GM21390 (cell line): ENCODE data around the gene SLC19A3.

Experiments used
- ATAC-seq: cut with Tn5 transposase; IDR thresholded peaks from one replicate; pipeline ENCODE4 v1.9.1; 2021; ENCODE audit not compliant: unreplicated experiment

Gene SLC19A3

DNA sequence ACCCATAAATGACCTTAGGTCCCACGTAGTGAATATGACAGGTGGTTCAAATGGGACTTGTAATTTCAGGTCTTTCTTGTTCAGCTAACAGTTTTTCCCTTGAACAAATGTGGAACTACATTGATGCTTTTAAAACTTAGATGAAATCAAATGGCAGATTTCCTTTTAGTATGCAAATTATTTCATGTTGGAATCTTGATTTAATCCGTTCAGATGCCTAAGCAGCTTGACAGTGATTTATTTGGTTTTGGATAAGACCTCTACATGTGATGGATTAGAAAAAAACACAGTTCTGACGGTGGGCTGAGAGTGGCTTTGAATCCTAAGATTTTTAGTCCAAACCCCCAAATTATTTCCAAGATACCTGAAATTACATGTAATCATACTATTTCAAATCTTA, 83.6 kb downstream of the SLC19A3 start:
- ATAC-seq, result no peak
